ENCODE data around the gene TUBB8B.
"Not testable (repeated sequence)": the region's sequence is repeated elsewhere in the genome, so short reads cannot be mapped to it uniquely, and the experiment has no call there.

TUBB8B gene

DNA sequence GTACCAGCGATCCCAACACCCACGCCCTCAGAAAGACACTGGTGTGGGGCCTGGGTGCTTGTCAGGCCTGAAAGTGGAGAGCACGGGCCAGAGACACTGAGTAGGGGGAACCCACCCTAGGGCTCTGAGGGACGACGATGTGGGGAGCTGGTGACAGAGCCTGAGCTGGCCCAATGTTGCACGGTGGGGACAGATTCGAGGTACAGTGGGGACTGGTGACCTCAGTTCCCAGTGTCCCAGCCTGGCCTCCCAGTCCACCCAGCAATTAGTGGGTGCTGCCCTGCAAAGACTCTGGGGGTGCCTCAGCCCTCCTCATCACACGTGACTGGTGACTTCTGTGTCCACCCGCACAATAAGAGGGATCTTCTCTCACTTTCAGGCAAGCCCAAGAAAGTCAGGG lies 36.6 kb downstream of the TUBB8B start:
- DNase-seq (ENCODE audit: low read depth): not testable (repeated sequence)

DNA sequence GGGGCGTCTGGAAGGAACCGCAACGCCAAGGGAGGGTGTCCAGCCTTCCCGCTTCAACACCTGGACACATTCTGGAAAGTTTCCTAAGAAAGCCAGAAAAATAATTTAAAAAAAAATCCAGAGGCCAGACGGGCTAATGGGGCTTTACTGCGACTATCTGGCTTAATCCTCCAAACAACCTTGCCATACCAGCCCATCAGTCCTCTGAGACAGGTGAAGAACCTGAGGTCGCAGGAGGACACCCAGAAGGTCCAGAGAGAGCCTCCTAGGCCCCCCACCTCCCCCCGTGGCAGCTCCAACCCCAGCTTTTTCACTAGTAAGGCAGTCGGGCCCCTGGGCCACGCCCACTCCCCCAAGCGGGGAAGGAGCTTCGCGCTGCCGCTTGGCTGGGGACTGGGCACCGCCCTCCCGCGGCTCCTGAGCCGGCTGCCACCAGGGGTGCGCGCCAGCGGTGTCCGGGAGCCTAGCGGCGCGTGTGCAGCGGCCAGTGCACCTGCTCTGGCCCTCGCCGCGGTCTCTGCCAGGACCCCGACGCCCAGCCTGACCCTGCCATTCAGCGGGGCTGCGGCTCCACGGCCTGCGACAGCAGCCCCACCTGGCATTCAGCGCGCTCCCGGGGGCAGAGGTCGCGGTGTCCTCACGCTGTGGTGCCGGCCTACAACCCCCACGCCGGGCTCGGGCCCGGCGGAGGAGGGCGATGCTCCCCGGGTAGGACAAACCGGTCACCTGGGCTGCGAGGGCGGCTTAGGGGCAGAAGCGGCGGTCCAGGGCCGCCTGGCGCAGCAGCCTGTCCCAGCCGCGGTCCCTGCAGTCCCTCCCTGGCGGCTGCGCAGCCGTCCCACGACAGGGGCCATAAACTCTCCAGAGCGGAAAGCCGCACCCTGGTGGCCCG lies 37.8 kb downstream of the TUBB8B start:
- not testable (repeated sequence) for DNase-seq (ENCODE audit: low read depth)

DNA sequence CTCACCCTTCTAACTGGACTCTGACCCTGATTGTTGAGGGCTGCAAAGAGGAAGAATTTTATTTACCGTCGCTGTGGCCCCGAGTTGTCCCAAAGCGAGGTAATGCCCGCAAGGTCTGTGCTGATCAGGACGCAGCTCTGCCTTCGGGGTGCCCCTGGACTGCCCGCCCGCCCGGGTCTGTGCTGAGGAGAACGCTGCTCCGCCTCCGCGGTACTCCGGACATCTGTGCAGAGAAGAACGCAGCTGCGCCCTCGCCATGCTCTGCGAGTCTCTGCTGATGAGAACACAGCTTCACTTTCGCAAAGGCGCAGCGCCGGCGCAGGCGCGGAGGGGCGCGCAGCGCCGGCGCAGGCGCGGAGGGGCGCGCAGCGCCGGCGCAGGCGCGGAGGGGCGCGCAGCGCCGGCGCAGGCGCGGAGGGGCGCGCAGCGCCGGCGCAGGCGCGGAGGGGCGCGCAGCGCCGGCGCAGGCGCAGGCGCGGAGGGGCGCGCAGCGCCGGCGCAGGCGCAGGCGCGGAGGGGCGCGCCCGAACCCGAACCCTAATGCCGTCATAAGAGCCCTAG lies 38.7 kb downstream of the TUBB8B start:
- not testable (repeated sequence) for DNase-seq (ENCODE audit: low read depth)

DNA sequence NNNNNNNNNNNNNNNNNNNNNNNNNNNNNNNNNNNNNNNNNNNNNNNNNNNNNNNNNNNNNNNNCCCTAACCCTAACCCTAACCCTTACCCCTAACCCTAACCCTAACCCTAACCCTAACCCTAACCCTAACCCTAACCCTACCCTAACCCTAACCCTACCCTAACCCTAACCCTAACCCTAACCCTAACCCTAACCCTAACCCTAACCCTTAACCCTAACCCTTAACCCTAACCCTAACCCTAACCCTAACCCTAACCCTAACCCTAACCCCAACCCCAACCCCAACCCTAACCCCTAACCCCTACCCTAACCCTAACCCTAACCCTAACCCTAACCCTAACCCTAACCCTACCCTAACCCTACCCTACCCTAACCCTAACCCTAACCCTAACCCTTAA lies 39.5 kb downstream of the TUBB8B start:
- not testable (repeated sequence) for DNase-seq (ENCODE audit: low read depth)
